ENCODE measurements around the gene CCDC83.
"Not testable (repeated sequence)": the region's sequence is repeated elsewhere in the genome, so short reads cannot be mapped to it uniquely, and the experiment has no call there.

CCDC83 gene

GRCh38 chr11:85889108-85889507 lies 33.9 kb downstream of the CCDC83 start:
- DNase-seq (ENCODE audit: low read depth in 2 of 2), result no peak

GRCh38 chr11:85889676-85890579 lies 34.7 kb downstream of the CCDC83 start:
- no peak for DNase-seq (ENCODE audit: low read depth in 2 of 2)

- DNase-seq (ENCODE audit: low read depth in 2 of 2), result no peak
Measured at GRCh38 chr11:85893395-85893794, 38.2 kb downstream of the CCDC83 start.

GRCh38 chr11:85896876-85897275 lies 41.7 kb downstream of the CCDC83 start:
- DNase-seq (ENCODE audit: low read depth in 2 of 2), result no peak

- DNase-seq (ENCODE audit: low read depth in 2 of 2), result no peak
Measured at GRCh38 chr11:85898456-85898855, 43.3 kb downstream of the CCDC83 start.

GRCh38 chr11:85902353-85902752 lies 47.2 kb downstream of the CCDC83 start:
- DNase-seq (ENCODE audit: low read depth in 2 of 2), result no peak

GRCh38 chr11:85903406-85903805 lies 48.2 kb downstream of the CCDC83 start:
- no peak for DNase-seq (ENCODE audit: low read depth in 2 of 2)

GRCh38 chr11:85903811-85904210 lies 48.6 kb downstream of the CCDC83 start:
- DNase-seq (ENCODE audit: low read depth in 2 of 2), result no peak

GRCh38 chr11:85912414-85912813 lies 57.2 kb downstream of the CCDC83 start:
- DNase-seq (ENCODE audit: low read depth in 2 of 2), result no peak

GRCh38 chr11:85913513-85913912 lies 58.3 kb downstream of the CCDC83 start:
- no peak for DNase-seq (ENCODE audit: low read depth in 2 of 2)

GRCh38 chr11:85914425-85914824 lies 59.2 kb downstream of the CCDC83 start:
- no peak for DNase-seq (ENCODE audit: low read depth in 2 of 2)

- DNase-seq (ENCODE audit: low read depth in 2 of 2), result no peak
Measured at GRCh38 chr11:85918910-85919794, 64.0 kb downstream of the CCDC83 start.

GRCh38 chr11:85922367-85922766 lies 67.2 kb downstream of the CCDC83 start:
- no peak for DNase-seq (ENCODE audit: low read depth in 2 of 2)

GRCh38 chr11:85923455-85923854 lies 68.3 kb downstream of the CCDC83 start:
- no peak for DNase-seq (ENCODE audit: low read depth in 2 of 2)

- not testable (repeated sequence) for DNase-seq (ENCODE audit: low read depth in 2 of 2)
Measured at GRCh38 chr11:85926653-85927214, 71.6 kb downstream of the CCDC83 start.

- DNase-seq (ENCODE audit: low read depth in 2 of 2), result no peak
Measured at GRCh38 chr11:85930879-85931366, 75.7 kb downstream of the CCDC83 start.

GRCh38 chr11:85934596-85935169 lies 79.5 kb downstream of the CCDC83 start:
- no peak for DNase-seq (ENCODE audit: low read depth in 2 of 2)

GRCh38 chr11:85935751-85936150 lies 80.6 kb downstream of the CCDC83 start:
- no peak for DNase-seq (ENCODE audit: low read depth in 2 of 2)

- DNase-seq (ENCODE audit: low read depth in 2 of 2), result no peak
Measured at GRCh38 chr11:85937835-85938234, 82.7 kb downstream of the CCDC83 start.

- no peak for DNase-seq (ENCODE audit: low read depth in 2 of 2)
Measured at GRCh38 chr11:85939099-85940015, 84.2 kb downstream of the CCDC83 start.

Measured in activated CD4-positive, alpha-beta T cell treated with anti-CD3 and anti-CD28 coated beads for 24 hours (primary cell).